OCI-LY7 (cell line): ENCODE data around the gene CERS3. TPM values are rescaled to one million over a fixed set of nuclear protein-coding genes. Genes with fewer than 3 reads are reported as not detected.

Experiments used
- BruUV-seq: library from RNA; stranded (reverse); fragments of 400-500 nt; replicated peaks from 2 replicates; lab custom pipeline; 2021; lab: Mats Ljungman, UMichigan
- CTCF ChIA-PET: fragments of 300-600 bp; sonication (Branson Sonifier 250); formaldehyde crosslinking; loops from one replicate; lab custom pipeline; 2022; ENCODE audit warnings: antibody characterized with exemption; ENCODE audit not compliant: unreplicated experiment; lab: Charles Lee
- POLR2A ChIA-PET: fragments of 300-600 bp; sonication (Branson Sonifier 250); formaldehyde crosslinking; loops from one replicate; lab custom pipeline; 2022; ENCODE audit warnings: antibody characterized with exemption; lab: Charles Lee
- DNase-seq: peaks from one replicate; pipeline ENCODE4 v3.0.0-alpha.2; 2015; ENCODE audit warnings: low spot score
- H2AFZ ChIP-seq: fragments of 200-600 bp; sonication (generic), shearing (Covaris generic); 2 replicates; pipeline ENCODE4 v1.6.1; 2014; ENCODE audit warnings: mild to moderate bottlenecking, antibody characterized with exemption, low read length, moderate library complexity
- H3K27ac ChIP-seq: fragments of 200-600 bp; sonication (generic); 2 replicates; pipeline ENCODE4 v1.5.1; 2014; ENCODE audit warnings: mixed run types, low read depth, mild to moderate bottlenecking, moderate library complexity, low read length, inconsistent platforms; ENCODE audit not compliant: poor library complexity, severe bottlenecking
- H3K36me3 ChIP-seq: fragments of 200-600 bp; sonication (generic); 2 replicates; pipeline ENCODE4 v1.6.1; 2014; ENCODE audit warnings: mild to moderate bottlenecking, antibody characterized with exemption, low read length, moderate library complexity, mixed read lengths; ENCODE audit not compliant: insufficient read depth
- H3K4me1 ChIP-seq: fragments of 200-600 bp; sonication (generic); 2 replicates; pipeline ENCODE4 v1.5.1; 2014; ENCODE audit warnings: mild to moderate bottlenecking, low read length; ENCODE audit not compliant: insufficient read depth, poor library complexity, severe bottlenecking
- H3K4me2 ChIP-seq: fragments of 200-600 bp; sonication (generic); 2 replicates; pipeline ENCODE4 v1.6.1; 2014; ENCODE audit warnings: mild to moderate bottlenecking, low read length
- H3K4me3 ChIP-seq: fragments of 200-600 bp; sonication (generic); 2 replicates; pipeline ENCODE4 v1.5.1; 2014; ENCODE audit warnings: mild to moderate bottlenecking, low read depth, low read length; ENCODE audit not compliant: poor library complexity, severe bottlenecking
- H3K79me2 ChIP-seq: fragments of 200-600 bp; sonication (generic); 2 replicates; pipeline ENCODE4 v1.6.1; 2016; ENCODE audit warnings: low read depth, mild to moderate bottlenecking, low read length, moderate library complexity, mixed read lengths; ENCODE audit not compliant: insufficient read depth
- H3K9me2 ChIP-seq: fragments of 200-600 bp; sonication (generic); 2 replicates; pipeline ENCODE4 v1.6.1; 2016; ENCODE audit warnings: mild to moderate bottlenecking, low read length, mixed read lengths; ENCODE audit not compliant: insufficient read depth
- H3K9me3 ChIP-seq: fragments of 200-600 bp; sonication (generic); 2 replicates; pipeline ENCODE4 v1.6.1; 2014; ENCODE audit warnings: mild to moderate bottlenecking, mixed run types, low read length, mixed read lengths
- H4K20me1 ChIP-seq: fragments of 200-600 bp; sonication (generic); 2 replicates; pipeline ENCODE4 v1.6.1; 2014; ENCODE audit warnings: mild to moderate bottlenecking, antibody characterized with exemption, low read length, moderate library complexity, mixed read lengths; ENCODE audit not compliant: insufficient read depth
- EZH2phosphoT487 ChIP-seq: fragments of 200-600 bp; sonication (generic); IDR thresholded peaks from 2 replicates; pipeline ENCODE4 v1.6.1; 2018; ENCODE audit warnings: low read depth, borderline replicate concordance, mild to moderate bottlenecking, mixed run types, antibody characterized with exemption, low read length, moderate library complexity, mixed read lengths
- intact Hi-C: fragments of 100-400 bp; cut with micrococcal nuclease; formaldehyde crosslinking; loops from one replicate; pipeline ENCODE4 v1.10.0; 2022; ENCODE audit not compliant: unreplicated experiment
- total RNA-seq, 2 experiments: library from RNA; depleted of rRNA in 1 of 2; stranded (reverse); fragments of >200 nt in 1 of 2; shearing (Covaris generic) in 1 of 2; gene quantifications; 2 replicates each; pipeline ENCODE4 v1.2.3, GENCODE V29; 2014 to 2022
- TF ChIP-seq, protein P1 (sequence below): fragments of 200-600 bp; sonication (generic); conservative IDR thresholded peaks from 2 replicates; pipeline ENCODE4 v1.5.1; 2014; ENCODE audit warnings: mild to moderate bottlenecking, antibody characterized with exemption, low read length, moderate library complexity, mixed read lengths

The CERS3 gene
- total RNA-seq, 2 experiments from 2014 or later, result 0.88 TPM; not detected in 1

GRCh38 chr15:100572362-100572983 is 43.7 kb upstream of the CERS3 start:
- peak; percentile 42 for DNase-seq
- H2AFZ ChIP-seq, result no peak overlapping the region
- no peak overlapping the region for H3K27ac ChIP-seq
- H3K4me3 ChIP-seq, result no peak overlapping the region
- BruUV-seq, result no TSS peak
- no peaks in the 10 kb centered on the region for H3K79me2 ChIP-seq
- ChIA-PET POLR2A (interaction anchor here (0.9 to 1.2 kb wide), 2 partner anchors 43 to 233 kb away, joined by 3 read pairs; no protein-coding TSS in a partner anchor), CTCF (interaction anchor here (0.7 kb wide), 1 partner anchor 13 kb away, joined by 3 read pairs; no protein-coding TSS in a partner anchor)
- H3K9me3 ChIP-seq, result no peaks in the 10 kb centered on the region
- H3K36me3 ChIP-seq, result peaks cover 54% of the 10 kb centered on the region
- no peak overlapping the region for H3K4me2 ChIP-seq
- intact Hi-C loops, result loop anchor here (2.0 to 5.0 kb wide), 2 partner anchors 125 to 230 kb away; no protein-coding TSS in a partner anchor
- H3K9me2 ChIP-seq, result no peaks in the 10 kb centered on the region
- no peaks in the 10 kb centered on the region for H4K20me1 ChIP-seq
- no peaks in the 10 kb centered on the region for H3K4me1 ChIP-seq
- no peak for TF ChIP-seq EZH2phosphoT487
- TF ChIP-seq, protein P1, sequence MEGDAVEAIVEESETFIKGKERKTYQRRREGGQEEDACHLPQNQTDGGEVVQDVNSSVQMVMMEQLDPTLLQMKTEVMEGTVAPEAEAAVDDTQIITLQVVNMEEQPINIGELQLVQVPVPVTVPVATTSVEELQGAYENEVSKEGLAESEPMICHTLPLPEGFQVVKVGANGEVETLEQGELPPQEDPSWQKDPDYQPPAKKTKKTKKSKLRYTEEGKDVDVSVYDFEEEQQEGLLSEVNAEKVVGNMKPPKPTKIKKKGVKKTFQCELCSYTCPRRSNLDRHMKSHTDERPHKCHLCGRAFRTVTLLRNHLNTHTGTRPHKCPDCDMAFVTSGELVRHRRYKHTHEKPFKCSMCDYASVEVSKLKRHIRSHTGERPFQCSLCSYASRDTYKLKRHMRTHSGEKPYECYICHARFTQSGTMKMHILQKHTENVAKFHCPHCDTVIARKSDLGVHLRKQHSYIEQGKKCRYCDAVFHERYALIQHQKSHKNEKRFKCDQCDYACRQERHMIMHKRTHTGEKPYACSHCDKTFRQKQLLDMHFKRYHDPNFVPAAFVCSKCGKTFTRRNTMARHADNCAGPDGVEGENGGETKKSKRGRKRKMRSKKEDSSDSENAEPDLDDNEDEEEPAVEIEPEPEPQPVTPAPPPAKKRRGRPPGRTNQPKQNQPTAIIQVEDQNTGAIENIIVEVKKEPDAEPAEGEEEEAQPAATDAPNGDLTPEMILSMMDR, result peak; percentile 82

DNA sequence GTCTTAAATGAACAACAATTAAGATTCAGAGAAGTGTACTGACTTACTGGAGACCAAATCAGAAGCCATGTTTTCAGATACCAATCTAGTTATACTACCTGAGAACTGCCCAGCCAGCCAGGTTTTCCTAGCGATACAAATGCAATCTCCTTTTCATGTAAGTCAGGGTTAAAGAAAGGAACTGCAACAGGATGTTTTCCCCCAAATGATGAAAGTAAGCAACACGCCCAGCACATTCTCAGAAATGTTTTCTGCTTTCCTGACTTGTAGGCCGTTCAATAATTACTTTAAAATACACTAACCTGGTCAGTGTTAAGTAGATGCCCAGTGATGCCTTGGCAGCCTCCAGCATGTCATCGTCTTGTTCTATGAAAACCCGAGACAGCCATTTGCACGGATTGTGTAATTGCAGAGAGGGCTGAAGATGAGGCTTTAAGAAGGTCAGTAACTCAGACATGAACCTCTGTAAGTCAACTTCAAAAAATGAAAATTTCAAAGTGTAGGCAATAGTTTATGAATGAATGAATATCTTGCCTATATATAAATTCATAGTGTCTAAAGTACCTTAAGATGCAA is 42.9 kb upstream of the CERS3 start:
- H3K4me1 ChIP-seq, result no peaks in the 10 kb centered on the region
- H3K79me2 ChIP-seq, result no peaks in the 10 kb centered on the region
- H3K27ac ChIP-seq, result no peak overlapping the region
- no peak overlapping the region for H3K4me2 ChIP-seq
- H3K9me2 ChIP-seq, result no peaks in the 10 kb centered on the region
- H2AFZ ChIP-seq, result no peak overlapping the region
- no peak for DNase-seq
- BruUV-seq, result no TSS peak
- intact Hi-C loops, result loop anchor here (2.0 to 5.0 kb wide), 2 partner anchors 124 to 229 kb away; no protein-coding TSS in a partner anchor
- no peaks in the 10 kb centered on the region for H3K9me3 ChIP-seq
- POLR2A ChIA-PET, result interaction anchor here (0.9 kb wide), 1 partner anchor 233 kb away, joined by 3 read pairs; no protein-coding TSS in a partner anchor
- peaks cover 54% of the 10 kb centered on the region for H3K36me3 ChIP-seq
- CTCF ChIA-PET, result no interaction called here
- H4K20me1 ChIP-seq, result no peaks in the 10 kb centered on the region
- H3K4me3 ChIP-seq, result no peak overlapping the region
- TF ChIP-seq EZH2phosphoT487, result no peak
- TF ChIP-seq, protein P1, result no peak
